Panc1 (cell line): ENCODE measurements around the gene SLC22A15. TPM values are rescaled to one million over a fixed set of nuclear protein-coding genes. Genes with fewer than 3 reads are reported as not detected.

Experiments
- ATAC-seq: fragments of 200-7000 bp; cut with Tn5 transposase; 2 replicates; pipeline ENCODE4 v1.9.1; 2020; ENCODE audit warnings: mild to moderate bottlenecking, moderate library complexity
- BruUV-seq: library from RNA; stranded (reverse); fragments of 400-500 nt; replicated peaks from 2 replicates; lab custom pipeline; 2021; lab: Mats Ljungman, UMichigan
- CTCF ChIA-PET: fragments of 300-600 bp; sonication (Branson Sonifier 250); formaldehyde crosslinking; loops from one replicate; lab custom pipeline; 2022; ENCODE audit warnings: antibody characterized with exemption; lab: Charles Lee
- POLR2A ChIA-PET: fragments of 300-600 bp; sonication (Branson Sonifier 250); formaldehyde crosslinking; loops from one replicate; lab custom pipeline; 2022; ENCODE audit warnings: antibody characterized with exemption; lab: Charles Lee
- DNase-seq: peaks from one replicate; pipeline ENCODE4 v3.0.0-alpha.2; 2010; ENCODE audit warnings: low read depth, low spot score
- H3K27ac ChIP-seq: 2 replicates; pipeline ENCODE4 v1.5.1; 2011; ENCODE audit warnings: mild to moderate bottlenecking, low read length, inconsistent platforms
- H3K27me3 ChIP-seq: fragments of 200-500 bp; sonication (Bioruptor generic); 2 replicates; pipeline ENCODE4 v1.6.0; 2014; ENCODE audit warnings: low read length, inconsistent platforms; ENCODE audit not compliant: control insufficient read depth, insufficient read depth
- H3K36me3 ChIP-seq: fragments of 200-500 bp; sonication (Bioruptor generic); 2 replicates; pipeline ENCODE4 v1.5.1; 2014; ENCODE audit warnings: inconsistent platforms, mild to moderate bottlenecking, low read length, moderate library complexity; ENCODE audit not compliant: control insufficient read depth, insufficient read depth
- H3K4me1 ChIP-seq: 2 replicates; pipeline ENCODE4 v1.5.1; 2011; ENCODE audit warnings: inconsistent platforms, mild to moderate bottlenecking, low read length, moderate library complexity; ENCODE audit not compliant: control insufficient read depth, insufficient read depth
- H3K4me3 ChIP-seq, 2 experiments: 2 replicates each; pipeline ENCODE4 v1.5.1; 2011 to 2012; ENCODE audit warnings: low read depth in 2 of 2, low read length in 2 of 2, mild to moderate bottlenecking in 2 of 2, inconsistent platforms in 1 of 2, moderate library complexity in 1 of 2
- H3K9me3 ChIP-seq: fragments of 200-500 bp; sonication (Bioruptor generic); 2 replicates; pipeline ENCODE4 v1.5.1; 2014; ENCODE audit warnings: low read depth, mild to moderate bottlenecking, inconsistent platforms, low read length, moderate library complexity; ENCODE audit not compliant: control insufficient read depth, insufficient read depth
- POLR2AphosphoS5 ChIP-seq: IDR thresholded peaks from 2 replicates; pipeline ENCODE4 v1.6.1; 2012; ENCODE audit warnings: mild to moderate bottlenecking, low read depth, low read length, moderate library complexity
- SIN3A ChIP-seq: IDR thresholded peaks from 2 replicates; pipeline ENCODE4 v1.6.1; 2012; ENCODE audit warnings: low read depth, mild to moderate bottlenecking, low read length, moderate library complexity, borderline replicate concordance; ENCODE audit not compliant: insufficient read depth
- TCF7L2 ChIP-seq: IDR thresholded peaks from 2 replicates; pipeline ENCODE4 v1.6.1; 2011; ENCODE audit warnings: mild to moderate bottlenecking, low read depth, low read length, inconsistent platforms
- in situ Hi-C: cut with HindIII; loops from 2 replicates; pipeline ENCODE4 v1.10.0; 2016; ENCODE audit warnings: low sequenced_read_pairs, low pct_unique_long_range_greater_than_20kb
- intact Hi-C: fragments of 100-400 bp; cut with micrococcal nuclease; formaldehyde crosslinking; loops from one replicate; pipeline ENCODE4 v1.10.0; 2022; ENCODE audit not compliant: unreplicated experiment
- total RNA-seq: library from RNA; stranded (reverse); gene quantifications from one replicate; pipeline ENCODE4 v1.2.1, GENCODE V29; 2021; ENCODE audit not compliant: unreplicated experiment
- TF ChIP-seq, protein P1 (sequence below): fragments of 450-650 bp; IDR thresholded peaks from 2 replicates; pipeline ENCODE4 v1.5.1; 2017; ENCODE audit warnings: mild to moderate bottlenecking
- TF ChIP-seq, protein P2 (sequence below), 2 experiments: IDR thresholded peaks; 2 replicates each; pipeline ENCODE4 v1.6.1; 2011 to 2012; ENCODE audit warnings: low read depth in 2 of 2, control low read depth in 1 of 2, low read length in 1 of 2, mild to moderate bottlenecking in 1 of 2, moderate library complexity in 1 of 2; ENCODE audit not compliant: insufficient read depth in 1 of 2

The SLC22A15 gene
- total RNA-seq, 1 experiment from 2014 or later: 0.21 TPM

DNA sequence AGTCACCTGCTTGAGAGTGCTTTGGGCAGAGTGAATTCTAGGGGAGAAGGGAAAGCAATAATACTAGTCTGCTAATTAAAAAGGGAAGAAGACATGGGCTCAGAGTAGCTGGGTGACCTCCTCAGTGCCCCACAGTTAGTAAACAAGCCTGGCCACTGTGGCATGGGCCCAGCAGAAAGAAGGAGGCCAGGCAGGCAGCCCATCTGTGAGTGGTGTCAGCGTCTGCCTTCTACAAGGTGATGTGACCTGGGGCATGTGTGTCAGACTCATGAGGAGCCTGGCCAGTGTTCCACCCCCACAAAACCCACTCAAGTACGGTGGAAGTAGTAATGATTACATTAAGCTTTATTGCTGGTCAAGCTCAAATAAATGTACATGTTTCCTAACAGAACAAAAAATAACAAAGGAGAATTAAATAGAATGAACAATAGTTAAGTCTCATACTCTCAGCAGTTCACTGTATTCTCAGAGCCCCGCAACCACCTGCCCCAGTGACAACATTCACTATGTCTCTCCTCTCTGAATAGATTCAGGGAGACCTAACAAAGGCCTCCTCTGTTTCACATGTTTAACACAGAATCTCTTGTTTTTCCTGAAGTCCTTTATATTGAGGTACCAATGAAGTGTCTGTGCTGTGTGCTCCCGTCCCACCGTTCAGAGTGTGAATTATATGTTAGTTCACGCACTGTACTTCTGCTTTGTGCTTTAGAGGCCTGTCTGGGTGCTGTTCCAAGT lies 32.5 kb downstream of the SLC22A15 start:
- Histone ChIP-seq H3K36me3 (no peaks in the 10 kb centered on the region), H3K27ac (no peak overlapping the region), H3K4me1 (no peaks in the 10 kb centered on the region), H3K27me3 (no peaks in the 10 kb centered on the region), H3K9me3 (no peaks in the 10 kb centered on the region), H3K4me3 (no peak overlapping the region)
- CTCF ChIA-PET: no interaction called here
- BruUV-seq: no TSS peak
- TF ChIP-seq TCF7L2 (no peak), SIN3A (no peak)
- TF ChIP-seq, protein P1, sequence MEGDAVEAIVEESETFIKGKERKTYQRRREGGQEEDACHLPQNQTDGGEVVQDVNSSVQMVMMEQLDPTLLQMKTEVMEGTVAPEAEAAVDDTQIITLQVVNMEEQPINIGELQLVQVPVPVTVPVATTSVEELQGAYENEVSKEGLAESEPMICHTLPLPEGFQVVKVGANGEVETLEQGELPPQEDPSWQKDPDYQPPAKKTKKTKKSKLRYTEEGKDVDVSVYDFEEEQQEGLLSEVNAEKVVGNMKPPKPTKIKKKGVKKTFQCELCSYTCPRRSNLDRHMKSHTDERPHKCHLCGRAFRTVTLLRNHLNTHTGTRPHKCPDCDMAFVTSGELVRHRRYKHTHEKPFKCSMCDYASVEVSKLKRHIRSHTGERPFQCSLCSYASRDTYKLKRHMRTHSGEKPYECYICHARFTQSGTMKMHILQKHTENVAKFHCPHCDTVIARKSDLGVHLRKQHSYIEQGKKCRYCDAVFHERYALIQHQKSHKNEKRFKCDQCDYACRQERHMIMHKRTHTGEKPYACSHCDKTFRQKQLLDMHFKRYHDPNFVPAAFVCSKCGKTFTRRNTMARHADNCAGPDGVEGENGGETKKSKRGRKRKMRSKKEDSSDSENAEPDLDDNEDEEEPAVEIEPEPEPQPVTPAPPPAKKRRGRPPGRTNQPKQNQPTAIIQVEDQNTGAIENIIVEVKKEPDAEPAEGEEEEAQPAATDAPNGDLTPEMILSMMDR: no peak
- TF ChIP-seq, protein P2, sequence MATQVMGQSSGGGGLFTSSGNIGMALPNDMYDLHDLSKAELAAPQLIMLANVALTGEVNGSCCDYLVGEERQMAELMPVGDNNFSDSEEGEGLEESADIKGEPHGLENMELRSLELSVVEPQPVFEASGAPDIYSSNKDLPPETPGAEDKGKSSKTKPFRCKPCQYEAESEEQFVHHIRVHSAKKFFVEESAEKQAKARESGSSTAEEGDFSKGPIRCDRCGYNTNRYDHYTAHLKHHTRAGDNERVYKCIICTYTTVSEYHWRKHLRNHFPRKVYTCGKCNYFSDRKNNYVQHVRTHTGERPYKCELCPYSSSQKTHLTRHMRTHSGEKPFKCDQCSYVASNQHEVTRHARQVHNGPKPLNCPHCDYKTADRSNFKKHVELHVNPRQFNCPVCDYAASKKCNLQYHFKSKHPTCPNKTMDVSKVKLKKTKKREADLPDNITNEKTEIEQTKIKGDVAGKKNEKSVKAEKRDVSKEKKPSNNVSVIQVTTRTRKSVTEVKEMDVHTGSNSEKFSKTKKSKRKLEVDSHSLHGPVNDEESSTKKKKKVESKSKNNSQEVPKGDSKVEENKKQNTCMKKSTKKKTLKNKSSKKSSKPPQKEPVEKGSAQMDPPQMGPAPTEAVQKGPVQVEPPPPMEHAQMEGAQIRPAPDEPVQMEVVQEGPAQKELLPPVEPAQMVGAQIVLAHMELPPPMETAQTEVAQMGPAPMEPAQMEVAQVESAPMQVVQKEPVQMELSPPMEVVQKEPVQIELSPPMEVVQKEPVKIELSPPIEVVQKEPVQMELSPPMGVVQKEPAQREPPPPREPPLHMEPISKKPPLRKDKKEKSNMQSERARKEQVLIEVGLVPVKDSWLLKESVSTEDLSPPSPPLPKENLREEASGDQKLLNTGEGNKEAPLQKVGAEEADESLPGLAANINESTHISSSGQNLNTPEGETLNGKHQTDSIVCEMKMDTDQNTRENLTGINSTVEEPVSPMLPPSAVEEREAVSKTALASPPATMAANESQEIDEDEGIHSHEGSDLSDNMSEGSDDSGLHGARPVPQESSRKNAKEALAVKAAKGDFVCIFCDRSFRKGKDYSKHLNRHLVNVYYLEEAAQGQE (IDR thresholded peaks at IDR 0.05; ENCODE audit: insufficient read depth in 1 of 2, low read depth in 2 of 2, low read length in 1 of 2): no peak
- intact Hi-C loops: no loop called here
- ATAC-seq (no peak), DNase-seq (no peak)
- POLR2A ChIA-PET: no interaction called here
- in situ Hi-C loops: no loop called here

DNA sequence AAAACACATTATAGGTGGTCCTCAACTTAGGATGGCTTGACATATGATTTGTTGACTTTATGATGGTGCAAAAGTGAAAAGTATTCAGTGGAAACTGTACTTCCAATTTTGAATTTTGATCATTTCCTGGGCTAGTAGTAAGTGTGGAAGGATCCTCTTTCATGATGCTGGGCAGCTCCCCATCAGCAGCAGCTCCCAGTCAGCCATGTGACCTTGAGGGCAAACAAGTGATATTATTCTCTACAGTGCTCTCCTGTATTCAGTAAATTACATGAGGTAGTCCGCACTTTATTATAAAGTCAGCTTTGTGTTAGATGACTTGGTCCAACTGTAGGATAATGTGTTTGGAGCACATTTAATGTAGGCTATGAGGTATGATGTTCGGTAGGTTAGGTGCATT lies 36.4 kb downstream of the SLC22A15 start:
- intact Hi-C loops (no loop called here), in situ Hi-C loops (no loop called here)
- ATAC-seq: no peak
- no peak for TF ChIP-seq SIN3A
- no peaks in the 10 kb centered on the region for H3K9me3 ChIP-seq
- POLR2A ChIA-PET: no interaction called here
- H3K27ac ChIP-seq: no peak overlapping the region
- CTCF ChIA-PET: no interaction called here
- no peaks in the 10 kb centered on the region for H3K27me3 ChIP-seq
- no peak overlapping the region for H3K4me3 ChIP-seq
- no peaks in the 10 kb centered on the region for H3K36me3 ChIP-seq
- H3K4me1 ChIP-seq: no peaks in the 10 kb centered on the region
- DNase-seq: no peak
- BruUV-seq: no TSS peak

DNA sequence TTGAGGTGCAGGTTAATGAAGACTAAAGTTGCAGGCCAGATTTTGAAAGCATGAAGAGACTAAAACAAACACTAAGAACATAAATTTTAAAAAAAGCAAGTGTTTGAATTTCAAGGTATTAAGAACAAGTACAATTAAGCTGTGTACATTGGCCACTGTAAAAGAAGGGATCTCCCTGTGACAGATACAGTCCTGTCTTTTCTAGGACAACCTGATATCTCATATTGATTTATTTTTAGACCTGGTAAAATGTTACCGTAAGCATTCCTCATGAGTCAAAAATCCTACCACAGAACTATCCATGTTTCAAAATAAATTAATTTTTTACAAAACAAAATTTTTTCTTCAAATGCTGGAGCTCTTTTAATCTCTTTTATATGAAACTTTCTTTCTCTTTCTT lies 39.4 kb downstream of the SLC22A15 start:
- intact Hi-C loops (no loop called here), in situ Hi-C loops (no loop called here)
- BruUV-seq: no TSS peak
- no peak overlapping the region for H3K4me3 ChIP-seq
- ATAC-seq (no peak), DNase-seq (no peak)
- no peaks in the 10 kb centered on the region for H3K9me3 ChIP-seq
- H3K27me3 ChIP-seq: no peaks in the 10 kb centered on the region
- H3K36me3 ChIP-seq: no peaks in the 10 kb centered on the region
- H3K27ac ChIP-seq: no peak overlapping the region
- H3K4me1 ChIP-seq: no peaks in the 10 kb centered on the region
- ChIA-PET POLR2A (interaction anchor here (0.6 kb wide), 1 partner anchor 8 kb away, joined by 3 read pairs; no protein-coding TSS in a partner anchor), CTCF (no interaction called here)
- TF ChIP-seq TCF7L2 (no peak), SIN3A (no peak), POLR2AphosphoS5 (no peak)
- TF ChIP-seq, protein P1: no peak
- TF ChIP-seq, protein P2 (IDR thresholded peaks at IDR 0.05; ENCODE audit: insufficient read depth in 1 of 2, low read depth in 2 of 2, low read length in 1 of 2): no peak
